CD4-positive, alpha-beta T cell treated with Interleukin-17A for 1 hour (primary cell): Measurements from ENCODE around the gene DOCK11.
"Not testable (repeated sequence)": the region's sequence is repeated elsewhere in the genome, so short reads cannot be mapped to it uniquely, and the experiment has no call there.

Experiments used
- DNase-seq: peaks from one replicate; pipeline ENCODE4 v3.0.0-alpha.2; 2020

DOCK11 gene

GRCh38 chrX:118577041-118577440 is 81.4 kb downstream of the DOCK11 start:
- no peak for DNase-seq

- no peak for DNase-seq
Observed at GRCh38 chrX:118579417-118579816, 83.8 kb downstream of the DOCK11 start.

DNA sequence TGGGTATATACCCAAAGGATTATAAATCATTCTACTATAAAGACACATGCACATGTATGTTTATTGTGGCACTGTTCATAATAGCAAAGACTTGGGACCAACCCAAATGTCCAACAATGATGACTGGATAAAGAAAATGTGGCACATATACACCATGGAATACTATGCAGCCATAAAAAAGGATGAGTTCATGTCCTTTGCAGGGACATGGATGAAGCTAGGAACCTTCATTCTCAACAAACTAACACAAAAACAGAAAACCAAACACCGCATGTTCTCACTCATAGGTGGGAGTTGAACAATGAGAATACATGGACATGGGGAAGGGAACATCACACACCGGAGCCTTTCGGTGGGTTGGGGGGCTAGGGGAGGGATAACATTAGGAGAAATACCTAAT is 87.3 kb downstream of the DOCK11 start:
- DNase-seq, result not testable (repeated sequence)

- no peak for DNase-seq
Observed at GRCh38 chrX:118583781-118584180, 88.2 kb downstream of the DOCK11 start.

GRCh38 chrX:118585296-118585695 is 89.7 kb downstream of the DOCK11 start:
- DNase-seq, result no peak

GRCh38 chrX:118586206-118586605 is 90.6 kb downstream of the DOCK11 start:
- not testable (repeated sequence) for DNase-seq

DNA sequence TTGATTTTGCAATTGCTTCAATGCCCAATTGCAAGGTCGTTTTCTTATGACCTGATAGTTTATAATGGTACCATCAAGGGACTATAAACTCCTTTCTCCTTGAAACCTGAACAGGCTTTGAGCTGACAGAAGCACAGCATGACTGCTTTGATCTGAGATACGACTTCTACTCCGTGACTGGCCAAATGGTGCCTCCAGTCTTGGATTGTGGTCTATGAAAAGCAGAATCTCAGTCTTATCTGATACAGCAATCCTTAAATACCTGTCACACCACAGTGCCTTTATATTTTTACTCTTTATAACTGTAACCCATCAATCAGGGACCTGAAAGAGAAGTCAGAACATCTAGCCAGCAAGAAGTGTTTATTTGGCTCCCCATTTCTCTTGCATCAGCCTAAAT is 93.1 kb downstream of the DOCK11 start:
- DNase-seq, result no peak

DNA sequence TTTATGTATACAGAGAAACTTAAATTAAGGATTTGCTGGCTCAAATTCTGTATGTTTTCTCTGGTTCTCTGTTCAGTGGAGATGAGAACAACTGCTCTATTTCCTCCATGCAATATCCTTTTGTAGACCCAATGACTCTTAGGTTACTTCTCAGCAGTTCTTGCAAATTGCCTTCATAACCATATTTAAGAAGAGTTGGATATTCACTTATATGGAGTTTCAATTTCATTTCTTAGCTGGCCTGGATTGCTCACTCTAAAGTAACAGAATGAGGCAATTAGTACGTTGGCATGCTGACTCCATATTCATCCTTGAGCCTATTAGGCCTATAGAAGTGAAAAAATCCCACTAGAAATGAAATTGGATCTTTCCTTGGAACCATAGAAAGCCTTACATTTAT is 93.6 kb downstream of the DOCK11 start:
- no peak for DNase-seq

DNA sequence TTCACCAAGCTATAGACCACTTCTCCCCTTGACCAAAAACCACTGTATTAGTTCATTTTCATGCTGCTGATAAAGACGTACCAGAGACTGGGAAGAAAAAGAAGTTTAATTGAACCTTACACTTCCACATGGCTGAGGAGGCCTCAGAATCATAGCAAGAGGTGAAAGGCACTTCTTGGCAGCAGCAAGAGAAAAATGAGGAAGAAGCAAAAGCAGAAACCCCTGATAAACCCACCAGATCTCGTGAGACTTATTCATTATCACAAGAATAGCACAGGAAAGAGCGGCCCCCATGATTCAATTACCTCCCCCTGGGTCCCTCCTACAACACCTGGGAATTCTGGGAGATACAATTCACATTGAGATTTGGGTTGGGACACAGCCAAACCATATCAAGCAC is 97.8 kb downstream of the DOCK11 start:
- DNase-seq, result no peak

GRCh38 chrX:118594697-118595420 is 99.2 kb downstream of the DOCK11 start:
- no peak for DNase-seq

DNA sequence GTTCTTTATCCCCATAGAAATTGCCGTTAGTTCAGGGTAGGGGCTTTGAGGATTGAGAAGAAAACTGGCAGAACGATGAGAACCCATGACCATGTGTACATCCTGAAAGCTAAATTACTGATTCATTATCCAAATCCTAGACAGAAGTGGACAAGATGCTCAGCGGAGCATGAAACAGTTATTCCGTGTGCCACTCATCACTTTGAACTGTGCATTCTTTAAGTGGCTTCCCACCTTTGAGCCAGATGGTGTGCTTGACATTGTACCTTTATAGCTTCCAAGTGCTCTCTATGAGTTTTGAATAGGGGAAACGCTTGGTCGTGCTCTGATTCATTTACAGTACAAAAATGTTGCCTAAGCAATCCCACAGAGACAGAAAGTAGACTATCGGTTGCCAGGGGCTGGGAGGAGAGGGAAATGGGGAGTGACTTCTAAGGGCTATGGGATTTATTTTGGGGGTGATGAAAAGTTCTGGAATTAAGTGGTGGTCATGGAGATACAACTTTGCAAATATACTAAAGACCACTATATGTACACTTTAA is 100.0 kb downstream of the DOCK11 start:
- no peak for DNase-seq

DNA sequence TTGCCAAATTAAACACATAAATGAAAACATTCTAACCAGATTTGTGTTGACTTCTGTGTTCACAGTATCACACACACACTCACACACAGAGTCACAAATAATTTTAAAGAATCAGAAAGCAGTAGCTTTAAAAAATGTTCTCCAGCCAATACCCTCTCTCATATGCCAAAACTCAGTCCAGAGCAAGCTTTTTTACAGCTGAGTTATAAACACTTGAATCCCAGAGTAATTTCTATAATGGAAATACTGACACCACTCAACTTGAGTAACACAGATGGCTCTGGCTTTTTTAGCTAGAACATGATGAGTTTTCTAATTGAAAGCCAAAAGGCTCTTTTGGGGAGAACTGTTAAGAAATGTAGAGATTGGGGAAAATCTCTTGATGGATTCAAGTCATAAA is 100.8 kb downstream of the DOCK11 start:
- DNase-seq, result no peak

GRCh38 chrX:118603981-118604380 is 108.4 kb downstream of the DOCK11 start:
- DNase-seq, result peak; percentile 56

DNA sequence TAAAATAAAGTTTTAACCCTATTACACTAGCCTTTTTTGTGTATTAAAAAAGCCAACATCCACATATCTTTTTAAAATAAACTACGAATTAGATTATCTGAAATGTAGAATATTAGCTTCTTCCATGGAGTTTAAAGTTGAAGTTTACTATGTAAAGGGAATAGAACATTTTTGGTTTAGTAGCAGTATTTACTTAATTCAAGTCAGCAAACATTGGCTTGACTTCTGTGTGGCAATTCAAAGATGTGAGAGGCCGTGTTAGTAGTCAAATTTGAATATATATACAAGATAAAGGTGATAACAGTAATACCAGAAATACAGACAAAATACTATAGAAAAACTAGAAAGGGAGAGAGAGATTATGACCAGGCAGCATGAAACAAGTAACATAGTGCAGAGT is 116.7 kb downstream of the DOCK11 start:
- no peak for DNase-seq

GRCh38 chrX:118614150-118614549 is 118.5 kb downstream of the DOCK11 start:
- DNase-seq, result no peak

- no peak for DNase-seq
Observed at GRCh38 chrX:118615141-118615540, 119.5 kb downstream of the DOCK11 start.

- DNase-seq, result no peak
Observed at GRCh38 chrX:118621081-118621759, 125.6 kb downstream of the DOCK11 start.

- no peak for DNase-seq
Observed at GRCh38 chrX:118623062-118623461, 127.4 kb downstream of the DOCK11 start.

DNA sequence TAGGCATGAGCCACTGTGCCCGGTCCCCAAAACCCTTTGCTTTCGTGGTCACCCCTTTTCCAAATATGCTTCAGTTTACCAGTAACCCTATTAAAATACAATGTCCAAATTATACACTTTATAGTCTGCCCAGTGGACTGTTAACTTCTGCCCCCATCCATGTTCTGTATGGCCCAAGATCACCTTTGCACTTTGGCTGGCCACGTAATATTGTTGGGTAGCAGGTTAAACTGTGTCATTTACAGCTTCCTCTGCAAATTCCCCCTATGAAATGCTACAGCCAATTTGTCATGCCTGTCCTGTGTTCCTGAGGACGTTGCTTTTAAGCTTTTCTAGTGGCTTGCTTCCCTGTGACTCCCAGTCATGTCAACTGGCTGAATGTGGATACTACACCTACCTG is 130.7 kb downstream of the DOCK11 start:
- DNase-seq, result no peak

GRCh38 chrX:118627084-118627758 is 131.6 kb downstream of the DOCK11 start:
- DNase-seq, result no peak

DNA sequence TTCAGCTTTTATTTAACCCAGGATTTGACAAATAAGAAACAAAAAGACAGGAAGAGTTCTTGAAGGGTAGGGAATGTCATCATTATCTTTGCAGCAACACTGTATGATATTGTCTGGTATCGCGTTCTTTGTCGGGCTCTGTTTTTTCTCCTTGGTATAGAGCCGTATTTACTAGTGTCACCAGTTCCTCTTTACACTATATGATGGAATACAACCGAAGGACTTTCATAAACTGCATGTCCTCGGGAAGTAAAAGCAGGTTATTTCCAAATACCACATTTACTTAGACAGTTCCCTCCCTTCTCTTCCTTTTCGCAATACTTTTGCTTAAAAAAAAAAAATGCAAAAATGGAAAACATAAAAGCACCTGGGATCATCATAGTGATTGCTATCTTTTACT is 135.2 kb downstream of the DOCK11 start:
- no peak for DNase-seq

- no peak for DNase-seq
Observed at GRCh38 chrX:118631586-118631985, 136.0 kb downstream of the DOCK11 start.

DNA sequence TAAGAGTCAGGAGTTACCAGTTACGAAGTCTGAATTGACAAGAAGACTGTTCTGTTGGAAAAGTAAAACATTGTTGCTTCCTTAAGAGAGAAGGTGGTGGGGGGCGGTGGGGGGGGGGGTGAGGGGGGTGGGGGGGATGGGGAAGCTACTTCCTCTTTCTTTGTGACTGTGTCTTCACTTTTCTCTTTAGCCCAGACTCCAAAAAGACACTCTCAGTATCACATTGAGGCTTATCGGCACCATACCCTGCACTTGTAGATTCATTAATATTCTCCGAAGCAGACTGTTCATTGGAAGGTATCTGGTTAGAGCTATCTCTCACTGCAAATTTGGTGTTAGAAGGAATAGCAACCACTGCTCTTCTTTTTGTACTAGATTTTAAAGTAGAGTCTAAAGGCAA is 137.2 kb downstream of the DOCK11 start:
- no peak for DNase-seq

DNA sequence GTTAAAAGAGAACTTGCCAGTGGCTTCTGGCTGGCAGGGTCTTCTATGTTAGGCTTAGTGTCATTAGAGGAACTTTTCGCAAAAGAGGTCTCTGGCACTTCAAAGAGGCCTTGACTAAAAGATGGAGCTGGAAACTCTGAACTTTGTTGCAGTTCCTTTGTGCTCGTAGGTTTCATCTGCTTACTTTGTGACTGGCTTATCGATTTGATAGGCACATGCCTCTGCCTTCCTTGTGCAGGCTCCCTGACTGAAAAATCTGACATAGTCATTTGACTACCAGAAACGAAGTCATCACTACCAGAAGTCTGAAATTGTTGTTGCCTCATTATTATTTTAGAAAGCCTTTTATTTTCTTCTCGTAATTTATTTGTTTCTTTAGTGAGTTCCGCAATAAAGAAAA is 137.9 kb downstream of the DOCK11 start:
- DNase-seq, result no peak
